B cell (primary cell): ENCODE data around the gene MPV17L. TPM values are rescaled to one million over a fixed set of nuclear protein-coding genes. Genes with fewer than 3 reads are reported as not detected.

Experiments
- ATAC-seq: fragments of 200-7000 bp; cut with Tn5 transposase; one replicate; pipeline ENCODE4 v1.10.0; 2021; ENCODE audit warnings: low read depth, mild to moderate bottlenecking, moderate number of reproducible peaks, moderate library complexity
- CTCF ChIA-PET: fragments of 350-600 bp; sonication (Branson Sonifier 250); formaldehyde crosslinking; loops from one replicate; lab custom pipeline; 2021; ENCODE audit warnings: antibody characterized with exemption, inconsistent platforms; lab: Charles Lee
- POLR2A ChIA-PET: fragments of 350-600 bp; sonication (Branson Sonifier 250); formaldehyde crosslinking; loops from one replicate; lab custom pipeline; 2021; ENCODE audit warnings: antibody characterized with exemption; lab: Charles Lee
- DNase-seq: peaks from one replicate; pipeline ENCODE4 v3.0.0; 2013
- H2AFZ ChIP-seq: 2 replicates; pipeline ENCODE4 v1.6.1; 2012; ENCODE audit warnings: mild to moderate bottlenecking, low read depth, low read length; ENCODE audit not compliant: insufficient read depth, poor library complexity, severe bottlenecking
- H3K27ac ChIP-seq, 2 donors: 1 replicate in 1 of 2; 2 replicates in 1 of 2; pipeline ENCODE4 v1.5.1; 2012 to 2013; ENCODE audit warnings: low read length in 2 of 2, mild to moderate bottlenecking in 2 of 2, moderate library complexity in 1 of 2
- H3K27me3 ChIP-seq, 4 experiments: fragments of 200-600 bp in 1 of 4; sonication (generic) in 1 of 4; replicated peaks in 1 of 4; 1 replicate in 2 of 4; 2 replicates in 2 of 4; pipeline versions ENCODE4 v1.6.1 to v1.7.0; 2013 to 2016; ENCODE audit warnings: low read length in 3 of 4, mild to moderate bottlenecking in 2 of 4, mixed read lengths in 1 of 4, moderate library complexity in 1 of 4; ENCODE audit not compliant: insufficient read depth in 4 of 4, control insufficient read depth in 3 of 4; ENCODE audit errors: control extremely low read depth in 1 of 4
- H3K36me3 ChIP-seq, 2 experiments: replicated peaks in 1 of 2; 1 replicate in 1 of 2; 2 replicates in 1 of 2; pipeline versions ENCODE4 v1.6.1 to v1.7.1; 2013; ENCODE audit warnings: low read length in 1 of 2; ENCODE audit not compliant: insufficient read depth in 2 of 2, control insufficient read depth in 1 of 2; ENCODE audit errors: control extremely low read depth in 1 of 2, extremely low read depth in 1 of 2
- H3K4me1 ChIP-seq, 2 donors: fragments of 200-600 bp in 1 of 2; sonication (generic) in 1 of 2; 1 replicate in 1 of 2; 2 replicates in 1 of 2; pipeline versions ENCODE4 v1.5.1 to v1.6.1; 2013 to 2017; ENCODE audit warnings: low read length in 2 of 2; ENCODE audit not compliant: control insufficient read depth in 2 of 2, insufficient read depth in 2 of 2
- H3K4me2 ChIP-seq: replicated peaks from 2 replicates; pipeline ENCODE3; 2012; ENCODE audit warnings: mild to moderate bottlenecking, low read depth, low read length; ENCODE audit not compliant: poor library complexity, severe bottlenecking
- H3K4me3 ChIP-seq, 5 experiments: fragments of 200-600 bp in 1 of 5; sonication (generic) in 1 of 5; 1 replicate in 3 of 5; 2 replicates in 2 of 5; pipeline versions ENCODE4 v1.5.1 to v1.7.0; 2011 to 2016; ENCODE audit warnings: low read length in 4 of 5, mild to moderate bottlenecking in 4 of 5, low read depth in 2 of 5, control low read depth in 1 of 5, moderate library complexity in 1 of 5; ENCODE audit not compliant: insufficient read depth in 1 of 5; ENCODE audit errors: control extremely low read depth in 1 of 5, extremely low read depth in 1 of 5
- H3K79me2 ChIP-seq: fragments of 200-600 bp; sonication (generic); one replicate; pipeline ENCODE4 v1.6.0; 2016; ENCODE audit warnings: low read length; ENCODE audit not compliant: control insufficient read depth, insufficient read depth
- H3K9ac ChIP-seq: fragments of 200-600 bp; sonication (generic); 2 replicates; pipeline ENCODE4 v1.6.1; 2017; ENCODE audit warnings: mild to moderate bottlenecking, low read length, moderate library complexity
- H3K9me3 ChIP-seq, 3 donors: one replicate each; pipeline versions ENCODE4 v1.6.1 to v1.7.1; 2013; ENCODE audit warnings: low read length in 2 of 3; ENCODE audit not compliant: control insufficient read depth in 2 of 3, insufficient read depth in 1 of 3; ENCODE audit errors: control extremely low read depth in 1 of 3
- H4K20me1 ChIP-seq: 2 replicates; pipeline ENCODE4 v1.6.0; 2012; ENCODE audit warnings: mild to moderate bottlenecking, low read length; ENCODE audit not compliant: insufficient read depth, control insufficient read depth, poor library complexity, severe bottlenecking
- H3K27ac Mint-ChIP-seq: one replicate; pipeline ENCODE4 v1.8.0; 2021; ENCODE audit warnings: mixed read lengths
- H3K27me3 Mint-ChIP-seq: one replicate; pipeline ENCODE4 v1.8.0; 2021; ENCODE audit warnings: mixed read lengths
- H3K4me1 Mint-ChIP-seq: one replicate; pipeline ENCODE4 v1.8.0; 2021; ENCODE audit warnings: mixed read lengths
- H3K4me3 Mint-ChIP-seq: one replicate; pipeline ENCODE4 v1.8.0; 2021; ENCODE audit warnings: mixed read lengths
- H3K9me3 Mint-ChIP-seq: one replicate; pipeline ENCODE4 v1.8.0; 2022; ENCODE audit warnings: mixed read lengths; ENCODE audit not compliant: insufficient read depth
- CTCF ChIP-seq: fragments of 200-600 bp; IDR thresholded peaks from one replicate; pipeline ENCODE4 v1.8.0; 2022; ENCODE audit warnings: antibody characterized with exemption, mild to moderate bottlenecking
- EZH2 ChIP-seq: IDR thresholded peaks from 2 replicates; pipeline ENCODE4 v1.6.1; 2012; ENCODE audit warnings: borderline replicate concordance, low read depth, mild to moderate bottlenecking, moderate library complexity, low read length; ENCODE audit not compliant: insufficient read depth, poor library complexity, severe bottlenecking
- whole genome bisulfite sequencing: methylation state at CpG from one replicate; pipeline ENCODE4 v1.1.5; 2013; ENCODE audit warnings: missing lambda C conversion rate; ENCODE audit not compliant: insufficient coverage; 5-methylcytosine and 5-hydroxymethylcytosine counted together
- intact Hi-C: fragments of 100-400 bp; cut with micrococcal nuclease; formaldehyde crosslinking; loops from one replicate; pipeline ENCODE4 v1.10.0; 2022
- polyA plus RNA-seq: library from polyadenylated mRNA; depleted of rRNA; stranded (reverse); fragments of >200 nt; gene quantifications from 2 replicates; pipeline ENCODE4 v1.2.3, GENCODE V29; 2012
- total RNA-seq, 2 donors: library from RNA; stranded (reverse); fragments of 120-200 nt in 1 of 2; gene quantifications; 1 replicate in 1 of 2; 2 replicates in 1 of 2; pipeline versions ENCODE4 v1.2.3 to v1.2.4, GENCODE V29; 2013 to 2022

MPV17L gene
- total and polyA plus RNA-seq, 2 donors (not counting 1 experiment from before 2014, with no cell fraction given): 0.06 to 0.27 TPM

GRCh38 chr16:15450624-15451023, 55.1 kb downstream of the MPV17L start:
- H3K27me3 Mint-ChIP-seq: peaks cover 4% of the 10 kb centered on the region
- H3K27ac ChIP-seq: no peak overlapping the region
- no peaks in the 10 kb centered on the region for H3K4me1 Mint-ChIP-seq
- H3K9ac ChIP-seq: no peak overlapping the region
- intact Hi-C loops: no loop called here
- H3K4me2 ChIP-seq: no peak overlapping the region
- H3K4me1 ChIP-seq: no peaks in the 10 kb centered on the region
- 100% methylated on average over 3 of the region's 6 CpGs for WGBS
- TF ChIP-seq EZH2: no peak
- TF ChIP-seq CTCF: no peak
- CTCF ChIA-PET: interaction anchor here (0.9 kb wide), 1 partner anchor 24 kb away, joined by 3 read pairs; no protein-coding TSS in a partner anchor
- POLR2A ChIA-PET: no interaction called here
- DNase-seq: no peak
- no peaks in the 10 kb centered on the region for H3K36me3 ChIP-seq
- H3K79me2 ChIP-seq: no peaks in the 10 kb centered on the region
- H3K4me3 Mint-ChIP-seq: no peak overlapping the region
- H3K9me3 Mint-ChIP-seq: peaks cover 2% of the 10 kb centered on the region
- H3K27ac Mint-ChIP-seq: no peak overlapping the region
- peaks cover 0 to 2% (median 0%) of the 10 kb centered on the region in 4 experiments for H3K27me3 ChIP-seq
- no peak overlapping the region for H2AFZ ChIP-seq
- no peaks in the 10 kb centered on the region for H4K20me1 ChIP-seq
- H3K9me3 ChIP-seq: peaks cover 0 to 3% (median 3%) of the 10 kb centered on the region in 3 donors
- ATAC-seq: no peak
- H3K4me3 ChIP-seq: no peak overlapping the region

- no peaks in the 10 kb centered on the region for H3K9me3 Mint-ChIP-seq
- Histone ChIP-seq H3K4me3 (no peak overlapping the region), H3K27ac (no peak overlapping the region), H3K9me3 (no peaks in the 10 kb centered on the region), H2AFZ (no peak overlapping the region), H3K79me2 (no peaks in the 10 kb centered on the region), H3K27me3 (peaks cover 0 to 2% (median 0%) of the 10 kb centered on the region in 4 experiments), H4K20me1 (no peaks in the 10 kb centered on the region), H3K4me2 (no peak overlapping the region), H3K4me1 (no peaks in the 10 kb centered on the region), H3K9ac (no peak overlapping the region), H3K36me3 (no peaks in the 10 kb centered on the region)
- no peaks in the 10 kb centered on the region for H3K4me1 Mint-ChIP-seq
- CTCF ChIA-PET: interaction anchor here (1.3 kb wide), 1 partner anchor 1202 kb away, joined by 3 read pairs; no protein-coding TSS in a partner anchor
- no peak for ATAC-seq
- intact Hi-C loops: no loop called here
- peaks cover 4% of the 10 kb centered on the region for H3K27me3 Mint-ChIP-seq
- WGBS: 93% methylated on average over 8 of the region's 10 CpGs
- no peak overlapping the region for H3K4me3 Mint-ChIP-seq
- DNase-seq: no peak
- TF ChIP-seq EZH2 (no peak), CTCF (no peak)
- no peak overlapping the region for H3K27ac Mint-ChIP-seq
- POLR2A ChIA-PET: no interaction called here
These were observed 55.7 kb downstream of the MPV17L start for GRCh38 chr16:15451098-15451731.
